GM21717 (cell line): ENCODE results near the gene GRIK1.

Experiments
- ATAC-seq: cut with Tn5 transposase; IDR thresholded peaks from one replicate; pipeline ENCODE4 v1.9.1; 2021; ENCODE audit warnings: mild to moderate bottlenecking, moderate library complexity; ENCODE audit not compliant: unreplicated experiment

The GRIK1 gene

GRCh38 chr21:29914326-29914725, 25.5 kb downstream of the GRIK1 start:
- ATAC-seq: no peak

GRCh38 chr21:29909571-29909970, 30.2 kb downstream of the GRIK1 start:
- ATAC-seq: no peak

GRCh38 chr21:29904359-29905282, 35.2 kb downstream of the GRIK1 start:
- ATAC-seq: no peak

GRCh38 chr21:29896884-29897283, 42.9 kb downstream of the GRIK1 start:
- ATAC-seq: no peak

DNA sequence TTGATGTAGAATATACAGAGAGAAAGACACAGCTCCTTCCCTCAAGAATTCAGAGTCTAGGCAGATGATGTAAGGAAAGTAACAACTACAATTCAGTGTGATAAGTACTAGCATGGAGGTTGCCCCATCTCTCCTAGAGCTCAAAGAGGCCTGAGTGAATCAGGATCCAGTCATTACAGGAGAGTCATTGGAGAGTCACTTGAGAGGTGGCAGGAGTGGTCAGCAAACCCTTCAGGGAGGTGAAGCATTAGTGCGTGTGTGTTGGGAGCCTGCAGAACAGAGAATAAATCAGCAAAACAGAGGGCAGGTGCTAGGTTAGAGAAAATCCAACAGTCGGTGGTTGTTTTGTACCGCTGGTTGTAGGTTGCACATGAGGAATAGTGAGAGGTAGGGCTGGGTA, 46.1 kb downstream of the GRIK1 start:
- no peak for ATAC-seq

GRCh38 chr21:29892379-29892778, 47.4 kb downstream of the GRIK1 start:
- no peak for ATAC-seq

- no peak for ATAC-seq
These were observed 51.4 kb downstream of the GRIK1 start for GRCh38 chr21:29888437-29888836.

DNA sequence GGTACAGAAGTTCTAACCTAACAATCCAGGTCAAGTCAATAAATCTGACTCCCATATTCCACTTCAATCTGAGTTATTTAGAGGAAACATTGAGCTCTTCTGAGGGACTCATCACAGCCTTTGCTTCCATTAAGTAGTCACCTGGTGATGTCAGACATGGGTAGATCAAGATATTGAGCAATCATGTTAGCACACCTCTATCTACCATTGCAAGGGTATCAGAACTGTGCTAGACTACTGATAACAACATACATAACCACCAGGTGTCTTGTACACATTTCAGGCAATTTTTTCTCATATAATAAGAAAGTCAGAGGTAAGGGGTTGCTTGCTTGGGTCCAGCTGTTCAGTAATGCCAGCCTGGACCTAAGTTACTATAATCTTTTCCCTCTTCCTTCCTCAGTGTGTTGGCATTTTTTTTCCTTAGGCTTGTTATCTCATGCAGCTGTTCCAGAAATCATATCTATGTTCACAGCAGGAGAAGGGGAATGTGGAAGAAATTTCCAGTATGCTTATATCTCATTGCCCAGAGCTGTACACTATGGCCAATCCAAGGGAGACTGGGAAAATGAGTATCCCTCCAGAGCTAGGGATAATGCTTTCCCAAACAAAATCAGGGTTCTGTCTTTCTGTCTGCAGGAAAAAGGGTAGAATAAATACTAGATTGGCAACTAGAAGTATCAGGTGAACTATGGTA, 52.3 kb downstream of the GRIK1 start:
- ATAC-seq: no peak

GRCh38 chr21:29885491-29885890, 54.3 kb downstream of the GRIK1 start:
- no peak for ATAC-seq

GRCh38 chr21:29875873-29876272, 63.9 kb downstream of the GRIK1 start:
- no peak for ATAC-seq

- ATAC-seq: no peak
These were observed 64.6 kb downstream of the GRIK1 start for GRCh38 chr21:29875036-29875716.

GRCh38 chr21:29873908-29874307, 65.9 kb downstream of the GRIK1 start:
- no peak for ATAC-seq

GRCh38 chr21:29870814-29871213, 69.0 kb downstream of the GRIK1 start:
- no peak for ATAC-seq

DNA sequence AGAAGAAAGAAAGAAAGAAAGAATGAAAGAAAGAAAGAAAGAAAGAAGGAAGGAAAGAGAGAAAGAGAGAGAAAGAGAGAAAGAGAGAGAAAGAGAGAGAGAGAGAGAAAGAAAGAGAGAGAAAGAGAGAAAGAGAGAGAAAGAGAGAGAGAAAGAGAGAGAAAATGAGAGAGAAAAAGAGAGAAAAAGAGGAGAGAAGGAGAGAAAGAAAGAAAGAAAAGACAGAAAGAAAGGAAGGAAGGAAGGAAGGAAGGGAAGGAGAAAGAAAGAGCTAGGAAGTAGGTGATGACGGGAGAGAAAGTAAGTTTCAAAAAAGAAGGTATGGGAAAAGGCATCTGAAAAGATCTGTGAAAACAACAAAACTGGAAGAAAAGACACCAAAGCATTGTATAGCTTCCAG, 72.0 kb downstream of the GRIK1 start:
- ATAC-seq: no peak

GRCh38 chr21:29860346-29860745, 79.5 kb downstream of the GRIK1 start:
- no peak for ATAC-seq

DNA sequence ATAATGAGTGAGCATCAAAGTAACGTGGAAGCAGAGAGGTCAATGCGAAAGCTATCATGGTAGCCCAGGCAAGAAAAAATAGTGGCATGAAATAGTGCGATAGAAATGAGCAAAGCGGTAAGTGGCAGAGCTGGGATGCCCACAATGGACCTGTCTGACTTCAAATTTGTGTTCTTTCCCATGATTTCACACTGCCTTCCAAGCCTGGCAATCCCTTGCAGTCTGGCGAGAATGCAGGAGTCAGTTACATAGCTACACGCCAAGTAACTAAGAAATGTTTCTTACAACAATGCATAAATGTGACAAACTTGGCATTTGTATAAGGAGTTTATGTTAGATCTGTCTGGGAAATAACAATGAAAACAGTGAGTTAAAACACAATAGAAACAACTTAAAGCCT, 82.6 kb downstream of the GRIK1 start:
- ATAC-seq: no peak

- ATAC-seq: no peak
These were observed 85.0 kb downstream of the GRIK1 start for GRCh38 chr21:29854795-29855194.

GRCh38 chr21:29851611-29852010, 88.2 kb downstream of the GRIK1 start:
- no peak for ATAC-seq

DNA sequence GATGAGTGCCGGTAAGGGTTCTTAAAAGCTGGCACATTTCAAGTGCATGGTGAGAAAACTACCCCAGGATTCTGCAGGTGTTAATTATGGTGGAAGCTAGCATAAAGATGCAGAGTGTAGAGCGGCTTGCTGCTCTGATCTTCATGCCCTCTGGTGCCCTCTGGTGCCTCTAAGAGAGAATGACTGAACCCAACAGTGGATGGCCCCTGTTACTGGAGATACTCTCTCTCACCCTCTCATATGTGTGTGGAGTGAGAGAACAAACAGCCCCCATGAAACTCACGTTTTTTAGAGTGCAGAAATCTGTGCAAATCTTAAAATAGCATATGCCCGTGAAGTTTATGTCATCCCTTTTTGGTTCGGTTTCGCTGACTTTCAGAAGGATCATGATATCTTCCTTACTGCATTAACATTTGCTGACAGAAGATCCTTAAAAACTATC, 90.0 kb downstream of the GRIK1 start:
- peak; percentile 96 for ATAC-seq

GRCh38 chr21:29843804-29844203, 96.0 kb downstream of the GRIK1 start:
- ATAC-seq: no peak

- no peak for ATAC-seq
These were observed 105.2 kb downstream of the GRIK1 start for GRCh38 chr21:29834617-29835016.

DNA sequence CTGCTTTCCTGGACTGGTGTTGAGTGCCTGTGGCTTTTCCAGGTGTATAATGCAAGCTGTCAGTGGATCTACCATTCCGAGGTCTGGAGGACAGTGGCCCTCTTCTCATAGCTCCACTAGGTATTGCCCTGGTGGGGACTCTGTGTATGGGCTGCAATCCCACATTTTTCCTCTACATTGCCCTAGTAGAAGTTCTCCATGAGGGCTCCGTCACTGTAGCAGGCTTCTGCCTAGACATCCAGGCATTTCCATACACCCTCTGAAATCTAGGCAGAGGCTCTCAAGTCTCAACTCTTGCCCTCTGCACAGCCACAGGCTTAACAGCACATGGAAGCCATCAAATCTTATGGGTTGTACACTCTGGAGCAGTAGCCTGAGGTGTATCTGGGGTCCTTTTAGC, 107.6 kb downstream of the GRIK1 start:
- ATAC-seq: no peak
